Measurements from ENCODE around the gene FAM83E. TPM values are rescaled to one million over a fixed set of nuclear protein-coding genes. Genes with fewer than 3 reads are reported as not detected.

FAM83E gene
- total RNA-seq, 1 experiment from 2014 or later: 0.06 TPM

DNA sequence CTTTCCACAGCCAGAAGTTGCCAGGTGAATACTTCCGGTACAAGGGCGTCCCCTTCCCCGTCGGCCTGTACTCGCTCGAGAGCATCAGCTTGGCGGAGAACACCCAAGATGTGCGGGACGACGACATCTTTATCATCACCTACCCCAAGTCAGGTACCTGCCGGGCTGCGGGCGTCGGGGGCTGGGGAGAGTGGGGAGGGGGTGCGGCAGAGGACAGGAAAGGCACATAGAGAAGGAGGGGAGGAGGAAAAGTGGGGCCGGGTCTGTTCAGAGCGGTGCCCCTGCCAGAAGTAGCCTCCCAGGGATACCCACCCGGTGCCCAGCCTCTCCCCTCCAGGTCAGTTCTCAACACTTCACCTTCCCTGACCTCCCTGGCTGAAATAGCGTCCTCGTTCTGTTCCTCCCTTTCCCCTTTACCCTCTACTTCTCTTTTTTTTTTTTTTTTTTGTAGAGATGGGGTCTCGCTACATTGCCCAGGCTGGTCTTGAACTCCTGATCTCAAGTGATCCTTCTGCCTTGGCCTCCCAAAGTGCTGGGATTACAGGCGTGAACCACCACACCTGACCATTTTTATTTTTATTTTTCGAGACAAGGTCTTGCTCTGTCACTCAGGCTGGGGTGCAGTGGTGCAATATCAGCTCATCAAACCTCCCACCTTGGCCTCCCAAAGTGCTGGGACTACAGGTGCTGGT lies 38.8 kb downstream of the FAM83E start:
- no peak for DNase-seq (ENCODE audit: low spot score)

DNA sequence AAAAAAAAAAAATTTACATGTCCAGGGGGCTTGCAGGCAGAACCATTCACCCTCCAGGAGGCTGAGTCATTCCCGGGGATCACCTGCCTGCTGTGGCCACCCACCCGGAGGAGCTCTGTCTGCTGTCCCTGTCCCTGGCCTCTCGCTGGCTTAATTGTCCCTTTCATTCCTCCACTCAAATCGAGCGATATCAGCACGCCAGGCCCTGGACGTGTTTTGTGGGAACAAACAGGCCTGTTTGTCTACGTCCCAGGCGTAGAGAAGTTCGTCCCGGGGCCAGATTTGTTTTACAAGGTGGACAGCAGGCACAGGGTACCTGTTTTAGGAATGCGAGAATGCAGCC lies 41.7 kb downstream of the FAM83E start:
- no peak for DNase-seq (ENCODE audit: low spot score)

- DNase-seq (ENCODE audit: low spot score): no peak
These were observed 43.3 kb downstream of the FAM83E start for GRCh38 chr19:48571378-48572162.

- DNase-seq (ENCODE audit: low spot score): peak; percentile 84
These were observed 45.1 kb downstream of the FAM83E start for GRCh38 chr19:48569814-48570213.

DNA sequence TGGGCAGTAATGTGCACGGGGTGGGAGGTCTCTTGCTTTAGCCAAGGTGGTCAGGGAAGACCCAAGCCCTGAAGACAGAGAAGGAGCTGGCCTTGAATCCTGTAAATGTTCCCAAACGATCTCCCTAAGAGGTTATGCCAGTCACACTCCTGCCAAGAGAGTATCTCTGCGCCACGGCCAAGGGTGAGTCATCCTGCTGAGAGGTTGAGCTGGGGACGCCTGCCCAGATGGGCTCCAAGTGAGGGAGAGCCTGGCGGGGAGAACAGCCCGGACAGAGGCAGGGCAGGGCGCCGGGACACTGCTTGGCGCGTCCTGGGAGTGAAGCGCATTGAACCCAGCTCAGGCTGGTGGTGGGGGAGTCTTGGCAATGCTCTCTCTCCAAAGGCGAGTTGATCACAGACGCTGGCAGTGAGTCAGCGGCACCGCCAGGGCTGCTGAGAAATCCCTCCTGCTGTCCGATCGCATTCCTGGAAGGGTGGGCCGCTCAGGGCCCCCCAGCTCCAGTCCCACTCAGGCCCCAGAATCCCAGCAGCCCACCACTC lies 46.5 kb downstream of the FAM83E start:
- peak; percentile 97 for DNase-seq (ENCODE audit: low spot score)

DNA sequence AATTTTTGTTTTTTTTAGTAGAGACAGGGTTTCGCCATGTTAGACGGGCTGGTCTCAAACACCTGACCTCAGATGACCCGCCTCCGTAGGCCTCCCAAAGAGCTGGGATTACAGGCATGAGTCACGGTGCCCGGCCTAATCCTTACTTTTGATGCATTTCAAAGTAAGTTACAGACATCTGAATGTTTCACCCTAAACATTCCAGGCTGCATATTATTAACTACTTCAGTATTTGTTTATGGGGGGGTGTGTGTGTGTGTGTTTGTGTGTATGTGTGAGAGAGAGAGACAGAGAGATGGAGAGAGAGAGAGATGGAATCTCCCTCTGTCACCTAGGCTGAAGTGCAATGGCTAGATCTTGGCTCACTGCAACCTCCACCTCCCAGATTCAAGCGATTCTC lies 49.8 kb downstream of the FAM83E start:
- DNase-seq (ENCODE audit: low spot score): peak; percentile 62

Other genes with a start within 250 kb of the FAM83E start
- gene KDELR1, start 223.5 kb downstream of the FAM83E start, total RNA-seq (2014; rRNA removed; shearing (Covaris generic)): 127 and 219 TPM in 2 replicates
- gene GRIN2D, start 221.4 kb downstream of the FAM83E start, total RNA-seq (2014; rRNA removed; shearing (Covaris generic)): not detected in 2 replicates
- 54.8 and 65.5 TPM in 2 replicates for gene GRWD1, start 169.1 kb downstream of the FAM83E start, total RNA-seq (2014; rRNA removed; shearing (Covaris generic))
- gene KCNJ14, start 159.5 kb downstream of the FAM83E start, total RNA-seq (2014; rRNA removed; shearing (Covaris generic)): 0.23 and 0.41 TPM in 2 replicates
- 44.1 and 47.8 TPM in 2 replicates for gene CYTH2, start 145.7 kb downstream of the FAM83E start, total RNA-seq (2014; rRNA removed; shearing (Covaris generic))
- 0.43 TPM in 1 of 2 replicates, not detected in the other for gene LMTK3, start 103.2 kb downstream of the FAM83E start, total RNA-seq (2014; rRNA removed; shearing (Covaris generic))
- gene SULT2B1, start 62.9 kb downstream of the FAM83E start, total RNA-seq (2014; rRNA removed; shearing (Covaris generic)): 0.23 TPM in 1 of 2 replicates, not detected in the other
- gene SPACA4, start 8.3 kb downstream of the FAM83E start, total RNA-seq (2014; rRNA removed; shearing (Covaris generic)): not detected in 2 replicates
- gene RPL18, start 4.1 kb upstream of the FAM83E start, total RNA-seq (2014; rRNA removed; shearing (Covaris generic)): 1,978 and 2,048 TPM in 2 replicates
- 6.5 and 9.0 TPM in 2 replicates for gene SPHK2, start 4.4 kb upstream of the FAM83E start, total RNA-seq (2014; rRNA removed; shearing (Covaris generic))
- gene DBP, start 22.3 kb upstream of the FAM83E start, total RNA-seq (2014; rRNA removed; shearing (Covaris generic)): 14.0 and 34.2 TPM in 2 replicates
- gene CA11, start 31.1 kb upstream of the FAM83E start, total RNA-seq (2014; rRNA removed; shearing (Covaris generic)): 2.2 and 8.3 TPM in 2 replicates
- 0.58 TPM in 1 of 2 replicates, not detected in the other for gene NTN5, start 57.9 kb upstream of the FAM83E start, total RNA-seq (2014; rRNA removed; shearing (Covaris generic))
- not detected in 2 replicates for gene FUT2, start 80.9 kb upstream of the FAM83E start, total RNA-seq (2014; rRNA removed; shearing (Covaris generic))
- 0.31 and 0.51 TPM in 2 replicates for gene MAMSTR, start 104.6 kb upstream of the FAM83E start, total RNA-seq (2014; rRNA removed; shearing (Covaris generic))
- 0.14 TPM in 1 of 2 replicates, not detected in the other for gene RASIP1, start 125.5 kb upstream of the FAM83E start, total RNA-seq (2014; rRNA removed; shearing (Covaris generic))
- not detected in 2 replicates for gene IZUMO1, start 131.8 kb upstream of the FAM83E start, total RNA-seq (2014; rRNA removed; shearing (Covaris generic))
- 0.25 TPM in 1 of 2 replicates, not detected in the other for gene FUT1, start 137.6 kb upstream of the FAM83E start, total RNA-seq (2014; rRNA removed; shearing (Covaris generic))
- not detected in 2 replicates for gene FGF21, start 140.4 kb upstream of the FAM83E start, total RNA-seq (2014; rRNA removed; shearing (Covaris generic))
- gene BCAT2, start 196.0 kb upstream of the FAM83E start, total RNA-seq (2014; rRNA removed; shearing (Covaris generic)): 45.4 and 47.3 TPM in 2 replicates
- not detected in 2 replicates for gene HSD17B14, start 221.4 kb upstream of the FAM83E start, total RNA-seq (2014; rRNA removed; shearing (Covaris generic))